Peyer's patch (tissue), 4 donors: ENCODE measurements around the gene KRT79.

ENCODE experiments used
- POLR2A ChIP-seq, 2 donors: fragments of 450-650 bp; IDR thresholded peaks; one replicate each; pipeline ENCODE4 v1.5.1; 2017; ENCODE audit warnings: antibody characterized with exemption in 2 of 2, mild to moderate bottlenecking in 2 of 2, moderate library complexity in 2 of 2
- TF ChIP-seq, protein P1 (sequence below), 6 experiments: fragments of 450-650 bp in 4 of 6; fragments of 200-600 bp in 2 of 6; sonication (generic) in 1 of 6; IDR thresholded peaks; one replicate each; pipeline ENCODE4 v1.5.1; 2017 to 2019; ENCODE audit warnings: antibody characterized with exemption in 6 of 6, mild to moderate bottlenecking in 3 of 6, moderate library complexity in 1 of 6

GRCh38 chr12:52787324-52788191, 46.6 kb downstream of the KRT79 start:
- TF ChIP-seq, protein P1, sequence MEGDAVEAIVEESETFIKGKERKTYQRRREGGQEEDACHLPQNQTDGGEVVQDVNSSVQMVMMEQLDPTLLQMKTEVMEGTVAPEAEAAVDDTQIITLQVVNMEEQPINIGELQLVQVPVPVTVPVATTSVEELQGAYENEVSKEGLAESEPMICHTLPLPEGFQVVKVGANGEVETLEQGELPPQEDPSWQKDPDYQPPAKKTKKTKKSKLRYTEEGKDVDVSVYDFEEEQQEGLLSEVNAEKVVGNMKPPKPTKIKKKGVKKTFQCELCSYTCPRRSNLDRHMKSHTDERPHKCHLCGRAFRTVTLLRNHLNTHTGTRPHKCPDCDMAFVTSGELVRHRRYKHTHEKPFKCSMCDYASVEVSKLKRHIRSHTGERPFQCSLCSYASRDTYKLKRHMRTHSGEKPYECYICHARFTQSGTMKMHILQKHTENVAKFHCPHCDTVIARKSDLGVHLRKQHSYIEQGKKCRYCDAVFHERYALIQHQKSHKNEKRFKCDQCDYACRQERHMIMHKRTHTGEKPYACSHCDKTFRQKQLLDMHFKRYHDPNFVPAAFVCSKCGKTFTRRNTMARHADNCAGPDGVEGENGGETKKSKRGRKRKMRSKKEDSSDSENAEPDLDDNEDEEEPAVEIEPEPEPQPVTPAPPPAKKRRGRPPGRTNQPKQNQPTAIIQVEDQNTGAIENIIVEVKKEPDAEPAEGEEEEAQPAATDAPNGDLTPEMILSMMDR (IDR thresholded peaks at IDR 0.05) = no peak
- TF ChIP-seq POLR2A (IDR thresholded peaks at IDR 0.05) = no peak
